ENCODE data around the gene SLC16A1.

Gene SLC16A1

DNA sequence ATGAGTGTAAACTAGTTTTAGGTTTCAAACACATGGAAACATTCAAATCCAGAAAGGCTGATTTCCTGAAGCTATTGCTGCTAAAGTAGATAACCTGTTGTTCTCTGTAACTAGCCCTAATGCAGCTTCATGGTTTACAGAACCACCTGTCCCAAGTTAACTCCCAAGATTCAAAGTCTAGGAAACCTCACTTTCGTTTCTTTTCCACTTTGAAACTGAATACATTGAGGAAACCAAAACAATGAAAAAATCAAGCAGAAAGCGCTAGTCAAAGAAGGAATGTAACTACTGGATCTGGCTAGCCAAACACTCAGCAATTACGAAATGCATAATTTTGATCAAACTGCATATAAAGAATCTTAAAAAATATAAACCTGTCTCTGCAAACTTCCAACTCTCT lies 17.8 kb downstream of the SLC16A1 start:
- Histone ChIP-seq H3K79me2 (ENCODE audit: low read length) (peaks cover 100% of the 10 kb centered on the region), H3K9ac (ENCODE audit: low read length) (peak overlapping the region; percentile 28; the same call in 1 of the 2 replicates), H3K4me1 (ENCODE audit: low read length) (peaks cover 49% of the 10 kb centered on the region), H3K4me2 (ENCODE audit: low read length) (peak overlapping the region; percentile 57), H3K9me3 (ENCODE audit: insufficient read depth, low read length) (no peaks in the 10 kb centered on the region), H3K4me3 (ENCODE audit: low read length) (peak overlapping the region; percentile 48), H3K27me3 (ENCODE audit: low read depth, low read length) (no peaks in the 10 kb centered on the region), H3K27ac (ENCODE audit: low read length) (peak overlapping the region; percentile 84), H2AFZ (ENCODE audit: low read depth, low read length) (no peak overlapping the region), H4K20me1 (ENCODE audit: insufficient read depth, low read length) (peaks cover 17% of the 10 kb centered on the region), H3K36me3 (replicated peaks; ENCODE audit: low read depth, low read length) (peaks cover 19% of the 10 kb centered on the region)
- no peak for TF ChIP-seq EZH2phosphoT487 (IDR thresholded peaks at IDR 0.05; ENCODE audit: low read depth)
- TF ChIP-seq CTCF (IDR thresholded peaks at IDR 0.05; ENCODE audit: low read depth, low read length): no peak

DNA sequence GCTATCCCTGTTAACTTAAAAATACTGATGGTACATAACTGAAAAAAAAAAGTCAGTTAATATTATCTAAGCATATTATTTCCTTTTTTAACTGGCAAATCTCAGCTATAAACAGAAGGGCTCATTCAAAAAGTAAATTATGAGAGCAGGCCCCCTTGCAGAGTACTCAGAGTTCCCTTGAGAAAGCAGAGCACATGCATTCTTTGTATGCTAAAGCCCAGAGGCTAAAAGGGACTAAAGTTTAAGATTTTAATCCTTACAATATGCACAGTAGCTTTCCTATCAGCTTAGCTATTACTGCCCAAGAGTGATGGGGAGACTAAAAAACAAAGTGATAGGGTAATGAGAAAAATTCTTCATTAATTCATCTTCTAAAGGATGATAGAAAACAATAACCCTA lies 18.5 kb downstream of the SLC16A1 start:
- no peak for TF ChIP-seq CTCF (IDR thresholded peaks at IDR 0.05; ENCODE audit: low read depth, low read length)
- TF ChIP-seq EZH2phosphoT487 (IDR thresholded peaks at IDR 0.05; ENCODE audit: low read depth): no peak
- Histone ChIP-seq H2AFZ (ENCODE audit: low read depth, low read length) (no peak overlapping the region), H3K4me2 (ENCODE audit: low read length) (peak overlapping the region; percentile 57), H3K4me3 (ENCODE audit: low read length) (peak overlapping the region; percentile 48), H3K36me3 (replicated peaks; ENCODE audit: low read depth, low read length) (peaks cover 13% of the 10 kb centered on the region), H3K27ac (ENCODE audit: low read length) (peak overlapping the region; percentile 84), H3K79me2 (ENCODE audit: low read length) (peaks cover 100% of the 10 kb centered on the region), H3K4me1 (ENCODE audit: low read length) (peaks cover 49% of the 10 kb centered on the region), H3K27me3 (ENCODE audit: low read depth, low read length) (no peaks in the 10 kb centered on the region), H3K9me3 (ENCODE audit: insufficient read depth, low read length) (no peaks in the 10 kb centered on the region), H3K9ac (ENCODE audit: low read length) (peak overlapping the region; percentile 28; the same call in 1 of the 2 replicates), H4K20me1 (ENCODE audit: insufficient read depth, low read length) (peaks cover 10% of the 10 kb centered on the region)

GRCh38 chr1:112937070-112937469 lies 18.9 kb downstream of the SLC16A1 start:
- H3K36me3 ChIP-seq (replicated peaks; ENCODE audit: low read depth, low read length): peaks cover 10% of the 10 kb centered on the region
- peaks cover 9% of the 10 kb centered on the region for H4K20me1 ChIP-seq (ENCODE audit: insufficient read depth, low read length)
- H3K9ac ChIP-seq (ENCODE audit: low read length): peak overlapping the region; percentile 10; the same call in 1 of the 2 replicates
- no peaks in the 10 kb centered on the region for H3K9me3 ChIP-seq (ENCODE audit: insufficient read depth, low read length)
- TF ChIP-seq EZH2phosphoT487 (IDR thresholded peaks at IDR 0.05; ENCODE audit: low read depth) (no peak), CTCF (IDR thresholded peaks at IDR 0.05; ENCODE audit: low read depth, low read length) (no peak)
- peaks cover 49% of the 10 kb centered on the region for H3K4me1 ChIP-seq (ENCODE audit: low read length)
- no peak overlapping the region for H2AFZ ChIP-seq (ENCODE audit: low read depth, low read length)
- H3K79me2 ChIP-seq (ENCODE audit: low read length): peaks cover 100% of the 10 kb centered on the region
- peak overlapping the region; percentile 48 for H3K4me3 ChIP-seq (ENCODE audit: low read length)
- peak overlapping the region; percentile 84 for H3K27ac ChIP-seq (ENCODE audit: low read length)
- no peaks in the 10 kb centered on the region for H3K27me3 ChIP-seq (ENCODE audit: low read depth, low read length)
- peak overlapping the region; percentile 57 for H3K4me2 ChIP-seq (ENCODE audit: low read length)

GRCh38 chr1:112935461-112936111 lies 20.4 kb downstream of the SLC16A1 start:
- TF ChIP-seq CTCF (IDR thresholded peaks at IDR 0.05; ENCODE audit: low read depth, low read length) (no peak), EZH2phosphoT487 (IDR thresholded peaks at IDR 0.05; ENCODE audit: low read depth) (no peak)
- H3K27me3 ChIP-seq (ENCODE audit: low read depth, low read length): no peaks in the 10 kb centered on the region
- peak overlapping the region; percentile 54 for H3K27ac ChIP-seq (ENCODE audit: low read length)
- no peaks in the 10 kb centered on the region for H3K9me3 ChIP-seq (ENCODE audit: insufficient read depth, low read length)
- H3K9ac ChIP-seq (ENCODE audit: low read length): no peak overlapping the region
- peaks cover 100% of the 10 kb centered on the region for H3K79me2 ChIP-seq (ENCODE audit: low read length)
- H3K4me3 ChIP-seq (ENCODE audit: low read length): no peak overlapping the region
- H3K36me3 ChIP-seq (replicated peaks; ENCODE audit: low read depth, low read length): peaks cover 15% of the 10 kb centered on the region
- H2AFZ ChIP-seq (ENCODE audit: low read depth, low read length): no peak overlapping the region
- peaks cover 12% of the 10 kb centered on the region for H4K20me1 ChIP-seq (ENCODE audit: insufficient read depth, low read length)
- no peak overlapping the region; the same call in 1 of the 2 replicates for H3K4me2 ChIP-seq (ENCODE audit: low read length)
- peaks cover 49% of the 10 kb centered on the region for H3K4me1 ChIP-seq (ENCODE audit: low read length)
